Vagina (tissue), 2 donors: ENCODE data around the gene AHDC1. TPM values are rescaled to one million over a fixed set of nuclear protein-coding genes. Genes with fewer than 3 reads are reported as not detected.

ENCODE experiments used
- DNase-seq, 2 donors: peaks; one replicate each; pipeline ENCODE4 v3.0.0-alpha.2; 2017; ENCODE audit errors: extremely low spot score in 2 of 2
- H3K27ac ChIP-seq: fragments of 200-600 bp; sonication (generic); one replicate; pipeline ENCODE4 v1.5.1; 2019
- H3K27me3 ChIP-seq: fragments of 200-600 bp; sonication (generic); one replicate; pipeline ENCODE4 v1.5.1; 2019
- H3K36me3 ChIP-seq, 2 donors: fragments of 200-600 bp; sonication (generic); one replicate each; pipeline ENCODE4 v1.5.1; 2017 to 2019
- H3K4me1 ChIP-seq: fragments of 200-600 bp; sonication (generic); one replicate; pipeline ENCODE4 v1.5.1; 2019
- H3K4me3 ChIP-seq, 2 donors: fragments of 200-600 bp; sonication (generic); 1 replicate in 1 of 2; 2 replicates in 1 of 2; pipeline ENCODE4 v1.5.1; 2016 to 2019
- H3K9me3 ChIP-seq: fragments of 200-600 bp; sonication (generic); one replicate; pipeline ENCODE4 v1.5.1; 2019
- CTCF ChIP-seq, 3 experiments: fragments of 450-650 bp in 2 of 3; fragments of 200-600 bp in 1 of 3; sonication (generic) in 1 of 3; IDR thresholded peaks; one replicate each; pipeline ENCODE4 v1.5.1; 2017 to 2019; ENCODE audit warnings: antibody characterized with exemption in 3 of 3, mild to moderate bottlenecking in 2 of 3, moderate library complexity in 2 of 3
- POLR2A ChIP-seq, 2 donors: fragments of 450-650 bp; IDR thresholded peaks; one replicate each; pipeline ENCODE4 v1.6.1; 2017; ENCODE audit warnings: antibody characterized with exemption in 2 of 2, mild to moderate bottlenecking in 2 of 2, moderate library complexity in 2 of 2
- POLR2AphosphoS5 ChIP-seq, 2 donors: sonication (generic); formaldehyde crosslinking; IDR thresholded peaks; one replicate each; pipeline ENCODE4 v1.9.0; 2017; ENCODE audit warnings: antibody characterized with exemption in 2 of 2, mild to moderate bottlenecking in 2 of 2, low read depth in 1 of 2; ENCODE audit not compliant: insufficient read depth in 1 of 2
- intact Hi-C: fragments of 100-400 bp; cut with DNase I; formaldehyde crosslinking; loops from one replicate; pipeline ENCODE4 v1.15.1; 2023
- total RNA-seq: library from RNA; depleted of rRNA; stranded (reverse); fragments of >200 nt; gene quantifications from one replicate; pipeline ENCODE4 v1.2.3, GENCODE V29; 2016

The AHDC1 gene
- total RNA-seq, 1 donor from 2014 or later, result 62.4 TPM

GRCh38 chr1:27525296-27526272 lies 78.4 kb downstream of the AHDC1 start:
- DNase-seq, result no peak
- TF ChIP-seq POLR2AphosphoS5 (IDR thresholded peaks at IDR 0.05; ENCODE audit: insufficient read depth in 1 of 2, low read depth in 1 of 2) (peak; percentile 44 to 55), CTCF (IDR thresholded peaks at IDR 0.05) (no peak), POLR2A (IDR thresholded peaks at IDR 0.05) (peak in 1 of 2 donors; percentile 6)
- Histone ChIP-seq H3K27me3 (no peaks in the 10 kb centered on the region), H3K36me3 (no peaks in the 10 kb centered on the region), H3K9me3 (no peaks in the 10 kb centered on the region), H3K27ac (peak overlapping the region; percentile 99), H3K4me3 (peak overlapping the region; percentile 32 to 44), H3K4me1 (peaks cover 96% of the 10 kb centered on the region)
- intact Hi-C loops, result loop anchor here (5.0 kb wide), 1 partner anchor 42 kb away; no protein-coding TSS in a partner anchor

GRCh38 chr1:27523337-27524020 lies 80.5 kb downstream of the AHDC1 start:
- Histone ChIP-seq H3K27me3 (no peaks in the 10 kb centered on the region), H3K36me3 (no peaks in the 10 kb centered on the region), H3K4me1 (peaks cover 100% of the 10 kb centered on the region), H3K4me3 (peak overlapping the region in 1 of 2 donors; percentile 9), H3K27ac (peak overlapping the region; percentile 99), H3K9me3 (no peaks in the 10 kb centered on the region)
- no peak for DNase-seq
- intact Hi-C loops, result no loop called here
- TF ChIP-seq POLR2A (IDR thresholded peaks at IDR 0.05) (no peak), CTCF (IDR thresholded peaks at IDR 0.05) (no peak), POLR2AphosphoS5 (IDR thresholded peaks at IDR 0.05; ENCODE audit: insufficient read depth in 1 of 2, low read depth in 1 of 2) (no peak)

- H3K27ac ChIP-seq, result peak overlapping the region; percentile 99
- no peaks in the 10 kb centered on the region for H3K27me3 ChIP-seq
- intact Hi-C loops, result no loop called here
- H3K4me1 ChIP-seq, result peaks cover 98% of the 10 kb centered on the region
- H3K9me3 ChIP-seq, result no peaks in the 10 kb centered on the region
- no peaks in the 10 kb centered on the region for H3K36me3 ChIP-seq
- TF ChIP-seq POLR2A (IDR thresholded peaks at IDR 0.05), result no peak
- TF ChIP-seq POLR2AphosphoS5 (IDR thresholded peaks at IDR 0.05; ENCODE audit: insufficient read depth in 1 of 2, low read depth in 1 of 2), result peak in 1 of 2 donors; percentile 7
- TF ChIP-seq CTCF (IDR thresholded peaks at IDR 0.05), result peak in 1 of 3 experiments; percentile 19
- H3K4me3 ChIP-seq, result peak overlapping the region in 1 of 2 donors; percentile 9
- peak in 1 of 2 donors; percentile 93 for DNase-seq
Measured at GRCh38 chr1:27522432-27523336, 81.3 kb downstream of the AHDC1 start.

GRCh38 chr1:27521861-27522431 lies 82.0 kb downstream of the AHDC1 start:
- no peaks in the 10 kb centered on the region for H3K9me3 ChIP-seq
- no peaks in the 10 kb centered on the region for H3K36me3 ChIP-seq
- no peak for TF ChIP-seq POLR2A (IDR thresholded peaks at IDR 0.05)
- no peak for TF ChIP-seq POLR2AphosphoS5 (IDR thresholded peaks at IDR 0.05; ENCODE audit: insufficient read depth in 1 of 2, low read depth in 1 of 2)
- no peak for TF ChIP-seq CTCF (IDR thresholded peaks at IDR 0.05)
- no peak for DNase-seq
- peaks cover 98% of the 10 kb centered on the region for H3K4me1 ChIP-seq
- H3K27ac ChIP-seq, result peak overlapping the region; percentile 99
- intact Hi-C loops, result no loop called here
- no peaks in the 10 kb centered on the region for H3K27me3 ChIP-seq
- H3K4me3 ChIP-seq, result no peak overlapping the region
